GM21737 (cell line): ENCODE measurements around the gene ANXA6.
A peak's percentile ranks its signal among the peaks of the same experiment; 100 is the strongest.

ENCODE experiments used
- ATAC-seq: cut with Tn5 transposase; IDR thresholded peaks from one replicate; pipeline ENCODE4 v1.9.1; 2021; ENCODE audit warnings: mild to moderate bottlenecking, moderate library complexity; ENCODE audit not compliant: unreplicated experiment

The ANXA6 gene

DNA sequence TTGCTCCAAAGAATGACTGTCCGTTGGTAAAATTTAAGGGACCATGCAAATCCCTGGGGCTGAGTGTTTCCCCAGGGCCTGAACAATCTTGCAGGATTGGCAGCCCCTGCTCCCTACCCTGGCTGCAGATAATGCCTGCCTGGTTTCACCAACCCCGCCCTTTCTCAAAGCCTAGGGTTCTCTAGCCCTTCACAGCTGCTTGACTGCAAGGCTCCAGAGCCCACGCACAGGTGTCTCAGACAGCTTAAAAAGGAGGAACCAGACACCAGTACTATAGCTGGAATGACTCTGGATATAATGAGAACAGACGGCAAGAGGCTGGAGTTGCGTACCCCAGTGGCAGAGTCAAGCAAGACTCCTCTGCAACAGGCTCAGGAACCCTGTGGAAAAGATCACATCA is 51.5 kb downstream of the ANXA6 start:
- no peak for ATAC-seq

DNA sequence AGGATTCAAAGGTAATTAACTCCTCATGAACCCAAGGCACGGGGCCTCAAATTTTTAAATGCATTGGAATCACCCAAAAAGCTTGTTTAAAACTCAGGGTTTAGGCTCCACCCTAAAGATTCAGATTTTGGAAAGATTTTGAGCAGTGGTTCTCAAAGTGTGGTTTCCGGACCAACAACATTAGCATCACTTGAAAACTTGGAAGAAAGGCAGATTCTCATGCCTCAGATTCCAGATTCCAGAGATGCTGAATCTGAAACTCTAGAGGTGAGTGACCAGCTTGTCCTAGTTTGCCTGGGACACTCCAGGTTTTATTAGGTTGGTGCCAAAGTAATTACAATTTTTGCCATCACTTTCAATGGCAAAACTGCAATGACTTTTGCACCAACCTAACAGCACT is 52.0 kb downstream of the ANXA6 start:
- ATAC-seq = no peak

DNA sequence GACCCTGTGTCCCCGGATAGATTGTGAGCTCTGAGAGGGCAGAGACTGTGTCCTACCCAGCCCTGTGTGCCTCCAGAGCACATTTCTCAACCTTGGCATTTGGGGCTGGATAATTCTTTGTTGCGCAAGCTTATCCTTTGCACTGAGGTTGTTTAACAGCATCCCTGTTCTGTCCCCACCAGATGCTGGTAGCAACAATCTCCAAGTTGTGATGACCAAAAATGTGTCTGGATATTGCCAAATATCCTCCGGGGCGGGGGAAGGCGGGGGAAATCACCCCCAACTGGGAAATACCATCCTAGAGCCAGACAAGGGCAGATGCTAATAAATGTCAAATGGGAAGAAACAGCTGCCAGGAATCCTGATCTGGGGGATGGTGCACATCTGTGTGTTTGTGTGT is 52.8 kb downstream of the ANXA6 start:
- no peak for ATAC-seq

DNA sequence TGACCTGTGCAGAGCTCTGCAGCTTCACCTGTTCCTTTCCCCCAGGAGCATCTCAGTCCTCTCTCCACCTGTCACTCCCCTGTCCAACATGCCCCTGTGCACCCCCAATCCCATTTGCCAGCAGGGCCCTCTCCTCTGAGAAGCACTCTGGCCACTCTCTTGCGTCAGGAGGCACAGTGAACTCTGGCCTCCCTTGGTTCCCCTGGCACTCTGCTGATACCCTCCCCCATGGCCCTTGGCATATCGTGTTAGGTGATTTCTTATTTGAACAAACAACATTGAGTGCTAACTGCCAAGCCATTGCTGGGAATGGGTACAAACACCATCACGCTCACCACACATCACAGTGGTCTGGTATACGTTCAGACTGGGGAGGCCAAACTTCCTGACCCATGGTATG is 55.8 kb downstream of the ANXA6 start:
- no peak for ATAC-seq

DNA sequence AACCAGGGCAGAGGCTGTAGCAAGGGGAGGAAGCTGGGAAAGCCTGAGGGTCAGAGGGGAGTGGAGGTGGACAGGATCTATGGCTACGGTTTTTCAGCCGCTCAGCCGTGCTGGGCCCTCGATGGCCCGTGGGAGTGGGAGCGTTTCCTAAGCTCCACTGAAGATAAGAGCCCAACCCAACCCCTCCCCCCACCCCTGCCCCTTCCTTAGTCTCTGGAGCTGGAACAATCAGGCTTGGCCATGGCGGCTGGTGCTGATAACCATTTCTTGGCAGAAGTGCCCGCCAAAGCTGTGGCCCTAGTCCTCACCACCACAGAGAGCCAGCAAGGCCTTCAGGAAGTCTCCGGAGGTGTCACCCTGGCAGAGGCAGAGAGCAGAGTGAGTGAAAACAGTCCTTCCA is 56.4 kb downstream of the ANXA6 start:
- ATAC-seq = no peak

DNA sequence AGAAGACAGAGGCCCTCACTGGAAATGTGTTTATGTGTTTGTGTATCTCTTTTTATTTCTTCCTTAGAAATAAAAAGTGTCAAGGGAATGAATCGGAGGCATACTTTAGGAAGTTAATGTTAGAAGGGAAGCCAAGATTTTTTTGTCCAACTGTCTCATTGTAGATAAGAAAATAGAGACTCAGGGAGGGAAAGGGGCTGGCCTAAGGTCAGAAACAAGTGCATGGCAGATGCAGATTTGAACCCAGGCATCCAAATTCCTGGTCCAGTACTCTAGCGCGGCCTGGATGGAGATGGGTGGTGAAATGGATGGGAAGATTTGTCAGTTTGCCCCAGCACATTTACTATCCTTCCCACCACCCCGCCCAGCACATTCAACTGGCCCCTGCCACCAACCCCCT is 56.9 kb downstream of the ANXA6 start:
- ATAC-seq = no peak

DNA sequence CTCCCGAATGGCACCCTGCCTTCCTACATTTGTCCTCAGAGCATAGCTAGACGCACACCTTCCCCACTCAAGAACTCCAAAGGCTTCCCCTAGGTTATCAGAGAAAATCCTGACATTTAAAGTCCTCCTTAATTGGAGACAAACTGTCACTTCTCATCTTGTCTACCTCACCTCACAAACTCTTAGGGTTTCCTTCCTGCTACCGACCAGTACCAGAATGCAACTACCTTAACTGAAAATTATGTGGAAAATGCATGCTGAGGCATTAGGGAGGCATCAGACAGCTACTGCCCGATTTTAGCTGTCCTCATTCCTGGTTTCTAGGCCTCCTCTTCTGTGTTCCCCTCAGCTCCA is 58.8 kb downstream of the ANXA6 start:
- no peak for ATAC-seq

DNA sequence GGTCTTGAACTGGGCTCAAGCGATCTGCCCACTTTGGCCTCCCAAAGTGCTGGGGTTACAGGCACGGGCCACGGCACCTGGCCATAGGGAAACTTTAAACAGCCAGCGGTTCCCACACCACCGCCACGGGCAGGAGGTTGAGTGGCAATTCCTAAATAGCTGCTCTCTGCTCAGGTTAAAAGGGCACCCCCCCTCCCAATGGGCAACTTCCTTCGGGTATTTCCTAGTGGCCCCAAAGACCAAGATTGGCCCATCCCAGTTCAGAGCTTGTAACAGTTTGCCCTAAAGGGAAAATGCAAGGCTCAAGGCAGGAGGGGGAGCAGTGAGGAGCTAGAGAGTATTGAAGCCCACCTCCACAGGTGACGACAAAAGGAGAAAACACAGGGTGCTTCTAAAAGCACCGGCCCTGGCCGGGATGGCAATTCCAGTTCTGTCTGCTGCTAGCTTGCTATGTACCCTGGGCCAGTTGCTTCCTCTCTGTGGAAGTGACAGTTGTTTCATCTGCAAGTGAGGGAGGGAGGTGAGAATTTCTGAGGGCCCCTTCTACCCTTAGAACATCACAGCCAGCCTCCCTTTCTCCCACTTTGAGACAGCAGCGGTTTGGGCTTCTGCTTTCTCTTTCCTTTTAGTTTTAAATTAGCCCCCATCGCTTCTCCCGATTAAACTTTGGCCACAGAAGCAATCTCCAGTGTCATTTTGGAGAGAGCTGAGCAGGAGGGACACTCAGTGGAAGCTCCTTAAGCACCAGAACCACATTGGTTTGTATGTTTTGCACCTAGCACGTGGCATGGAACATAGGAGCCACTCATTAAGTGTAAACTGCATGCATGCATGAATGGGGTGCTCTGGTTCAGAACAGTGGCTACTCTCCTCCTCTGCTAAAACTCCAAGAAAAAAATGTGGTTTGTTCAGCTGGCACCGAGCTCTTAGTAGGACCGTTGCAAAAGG is 59.5 kb downstream of the ANXA6 start:
- peak; percentile 45 for ATAC-seq

DNA sequence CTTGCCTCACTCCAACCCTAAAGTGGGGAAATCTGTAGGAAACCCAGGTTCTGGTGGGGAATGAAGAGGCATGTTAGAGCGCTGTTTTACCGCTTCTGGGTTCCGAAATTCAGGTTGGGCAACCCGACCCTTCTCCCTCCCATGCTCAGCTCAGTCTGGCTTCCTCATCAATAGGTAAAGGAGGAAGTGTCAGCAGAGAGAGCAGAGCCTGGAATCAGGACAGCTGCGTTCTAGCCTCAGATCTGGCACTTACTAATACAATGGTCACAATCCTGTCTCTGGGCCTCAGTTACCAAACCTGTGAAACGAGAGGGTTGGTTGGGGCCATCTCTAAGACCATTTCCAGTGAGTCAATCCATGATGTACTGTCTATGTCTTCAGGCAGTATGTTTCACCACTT is 60.5 kb downstream of the ANXA6 start:
- no peak for ATAC-seq

DNA sequence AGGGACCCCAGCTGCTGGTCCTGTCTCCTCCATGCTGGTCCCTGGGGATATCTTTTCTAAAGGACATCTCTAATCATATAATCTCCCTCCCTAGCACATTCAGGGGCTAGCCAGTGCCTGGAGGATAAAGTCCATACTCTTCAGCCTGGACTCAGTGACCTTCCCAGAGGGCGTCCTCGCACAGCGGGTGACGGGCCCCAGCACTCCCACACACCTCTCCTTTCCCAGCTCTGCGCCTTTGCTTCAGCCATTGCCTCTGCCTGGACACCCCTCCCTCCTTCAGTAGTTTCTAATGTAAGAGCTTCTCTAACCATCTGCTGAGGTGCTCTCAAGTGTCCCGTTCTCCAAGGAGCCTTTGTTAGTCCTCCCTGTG is 61.6 kb downstream of the ANXA6 start:
- ATAC-seq = no peak

DNA sequence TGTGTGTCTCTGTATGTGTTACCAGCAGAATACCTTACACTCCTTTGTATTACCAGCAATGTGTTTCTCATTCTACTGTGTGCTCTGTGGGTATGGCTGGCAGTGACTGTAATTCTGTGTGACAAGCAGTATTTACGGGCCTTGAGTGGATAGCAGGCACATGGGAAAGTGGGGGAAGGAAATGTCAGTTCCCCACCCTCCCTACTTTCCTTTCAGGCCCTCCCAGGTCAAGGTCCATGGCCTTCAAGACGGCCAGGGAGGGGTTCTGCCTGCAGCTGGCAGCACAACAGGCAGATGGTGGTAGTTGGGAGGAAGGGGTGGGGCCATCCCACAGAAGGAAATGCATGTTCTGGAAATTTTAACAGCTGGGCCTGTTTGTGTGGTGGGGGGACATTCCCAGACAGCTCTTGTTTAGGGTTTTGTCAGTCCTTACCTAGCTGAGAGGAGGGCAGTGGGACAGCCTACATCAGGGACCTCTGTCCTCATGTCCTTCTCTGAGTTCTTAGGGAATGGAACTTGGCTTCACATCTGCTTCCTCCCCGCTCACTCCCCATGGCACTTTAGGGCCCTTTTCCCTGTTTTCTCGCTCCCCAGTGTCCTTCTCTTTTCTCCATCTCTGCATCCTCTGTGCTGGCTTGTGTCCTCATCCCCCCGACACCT is 62.1 kb downstream of the ANXA6 start:
- ATAC-seq = no peak

DNA sequence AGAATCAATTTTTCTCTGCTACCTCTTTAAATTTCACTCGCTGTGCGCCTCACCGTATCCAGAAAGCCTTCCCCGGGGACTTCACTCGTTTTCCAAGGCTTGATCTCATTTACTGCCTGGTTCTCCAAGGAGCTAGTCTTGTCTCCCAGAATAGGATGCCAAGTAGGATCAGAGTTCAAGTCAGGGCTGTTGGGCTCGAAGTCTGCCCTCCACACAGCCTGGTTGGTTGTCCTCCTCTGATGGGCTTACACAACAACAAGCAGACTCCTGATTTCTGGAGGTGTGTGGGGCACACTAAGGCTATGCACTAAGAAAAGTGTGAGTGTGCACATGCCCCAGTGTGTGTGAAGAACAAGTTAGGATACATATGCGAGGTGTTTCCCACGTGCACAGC is 62.7 kb downstream of the ANXA6 start:
- ATAC-seq = no peak

DNA sequence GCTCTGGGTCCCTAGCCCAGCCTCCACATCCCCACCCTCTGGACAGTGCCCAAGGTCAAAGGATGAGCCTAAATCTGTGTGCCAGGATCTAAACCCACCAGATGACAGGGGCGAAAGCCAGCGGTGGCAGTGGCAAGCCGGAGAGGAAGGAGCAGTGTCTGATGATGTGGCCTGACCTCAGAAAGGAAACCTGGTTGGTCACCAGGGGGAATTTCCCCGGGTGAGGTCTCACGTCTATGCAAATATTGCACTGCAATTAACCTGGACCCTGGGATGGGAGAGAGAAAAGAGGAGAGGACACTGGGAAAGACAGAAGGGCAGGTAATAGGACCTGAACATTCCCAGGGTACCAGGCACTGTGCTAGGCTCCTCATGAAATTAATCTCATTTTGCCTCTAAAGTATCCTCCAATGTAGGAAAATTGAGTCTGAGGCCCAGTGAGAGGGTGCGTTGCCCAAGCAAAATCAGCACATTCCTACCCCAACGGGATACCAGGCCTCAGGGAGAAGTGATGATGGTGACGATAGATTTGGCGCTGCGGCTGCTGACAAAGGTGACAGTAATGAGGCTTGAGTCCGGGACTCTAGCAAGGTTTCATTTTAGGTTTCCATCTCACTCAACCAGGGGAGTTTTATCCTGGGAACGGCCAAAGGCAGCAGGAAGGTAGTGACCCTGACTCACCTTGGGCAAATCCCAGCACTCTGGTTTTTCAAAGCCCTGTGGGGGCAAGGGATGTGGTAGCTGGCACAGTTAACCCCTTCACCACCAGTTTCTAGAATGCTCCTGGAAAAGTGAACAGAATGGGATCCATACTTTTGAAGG is 63.3 kb downstream of the ANXA6 start:
- peak; percentile 77 for ATAC-seq

DNA sequence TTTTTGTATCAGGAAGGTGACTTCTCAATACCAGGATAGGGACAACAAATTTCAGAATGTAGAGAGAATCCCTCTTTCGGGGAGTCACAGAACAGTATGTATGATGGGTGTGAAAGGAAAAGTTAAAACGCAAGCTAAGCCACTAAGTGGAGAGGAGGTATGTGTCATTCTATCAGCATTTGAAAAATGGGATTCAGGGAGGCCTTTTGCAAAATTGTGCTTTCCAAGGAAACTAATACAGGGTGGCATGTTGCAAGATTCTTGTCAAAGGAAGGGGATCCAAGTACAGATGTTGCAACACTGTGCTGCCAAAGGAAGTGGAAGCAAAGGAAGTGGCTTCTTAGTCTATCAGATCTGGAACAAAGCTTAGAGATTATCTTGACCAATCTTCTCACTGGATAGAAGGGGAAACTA is 64.1 kb downstream of the ANXA6 start:
- peak; percentile 3 for ATAC-seq

DNA sequence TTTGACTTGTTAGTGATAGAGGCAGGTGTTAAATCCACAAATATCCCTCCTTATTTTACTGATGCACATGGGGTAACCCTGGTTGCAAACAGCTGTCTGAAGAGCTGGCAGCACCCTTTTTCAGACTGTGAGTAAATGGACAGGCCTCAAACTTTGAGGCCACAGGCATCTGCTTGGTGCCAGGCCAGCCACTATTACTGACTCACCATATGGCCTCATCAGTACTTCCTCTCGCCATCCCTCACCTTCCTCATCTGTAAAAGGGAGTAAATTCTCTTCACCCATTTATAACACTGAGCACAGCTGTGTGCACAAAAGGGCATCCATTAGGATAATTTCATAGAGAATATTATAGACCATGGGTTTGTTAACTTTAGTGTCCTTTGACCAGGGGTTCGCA is 64.8 kb downstream of the ANXA6 start:
- ATAC-seq = no peak

DNA sequence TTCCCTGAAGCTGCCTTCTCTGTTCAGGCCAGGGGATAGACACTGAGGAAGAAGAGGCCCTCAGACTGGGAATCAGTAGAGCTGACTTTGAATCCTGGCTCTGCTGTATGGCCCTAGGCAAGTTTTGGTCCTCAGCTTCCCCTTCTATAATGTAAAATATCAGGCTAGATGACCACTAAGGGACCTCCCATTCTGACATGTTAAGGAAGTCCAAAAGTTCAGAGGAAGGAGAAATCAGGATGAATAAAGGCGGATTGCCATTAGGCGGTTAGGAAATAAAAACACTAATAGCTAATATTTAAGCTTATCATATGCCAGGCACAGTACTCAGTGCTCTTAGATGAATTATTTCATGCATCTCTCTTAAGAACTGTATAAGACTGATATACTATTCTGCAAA is 67.9 kb downstream of the ANXA6 start:
- ATAC-seq = no peak

DNA sequence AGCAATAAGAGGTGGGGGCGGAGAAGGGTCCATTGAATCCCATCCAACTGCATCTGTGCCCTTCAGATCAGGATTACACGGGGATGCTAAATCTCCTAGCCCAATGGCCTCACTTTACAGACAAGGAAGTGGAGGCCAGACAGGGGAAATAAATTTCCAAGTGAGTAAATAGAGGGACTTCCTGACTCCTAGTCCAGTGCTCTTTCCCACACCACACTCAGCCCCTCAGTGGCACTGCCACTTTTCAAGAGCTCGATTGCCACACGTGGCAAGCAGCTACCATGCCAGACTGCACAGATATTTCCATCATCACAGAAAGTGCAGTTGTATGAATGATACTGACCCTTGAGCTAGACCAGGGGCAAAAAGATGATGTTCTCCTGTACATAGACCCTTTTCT is 68.6 kb downstream of the ANXA6 start:
- ATAC-seq = no peak

DNA sequence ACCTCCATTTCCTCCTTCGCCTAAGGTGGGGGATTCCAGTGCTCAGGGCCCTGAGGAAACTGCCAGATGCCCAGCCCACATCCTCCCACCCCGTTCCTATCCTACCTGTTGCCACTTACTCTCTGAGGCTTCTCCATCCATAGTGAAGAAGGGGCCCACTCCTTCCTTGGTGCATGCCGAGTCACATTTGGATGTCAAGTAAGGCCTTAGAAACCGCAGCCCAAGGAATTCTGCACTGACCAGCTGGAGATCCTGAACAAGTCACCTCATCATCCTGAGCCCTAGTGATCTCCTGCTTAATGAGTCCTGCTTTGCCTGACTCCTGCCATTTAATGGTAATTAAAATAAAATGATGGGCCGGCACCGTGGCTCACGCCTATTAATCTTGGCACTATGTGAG is 70.1 kb downstream of the ANXA6 start:
- ATAC-seq = no peak

DNA sequence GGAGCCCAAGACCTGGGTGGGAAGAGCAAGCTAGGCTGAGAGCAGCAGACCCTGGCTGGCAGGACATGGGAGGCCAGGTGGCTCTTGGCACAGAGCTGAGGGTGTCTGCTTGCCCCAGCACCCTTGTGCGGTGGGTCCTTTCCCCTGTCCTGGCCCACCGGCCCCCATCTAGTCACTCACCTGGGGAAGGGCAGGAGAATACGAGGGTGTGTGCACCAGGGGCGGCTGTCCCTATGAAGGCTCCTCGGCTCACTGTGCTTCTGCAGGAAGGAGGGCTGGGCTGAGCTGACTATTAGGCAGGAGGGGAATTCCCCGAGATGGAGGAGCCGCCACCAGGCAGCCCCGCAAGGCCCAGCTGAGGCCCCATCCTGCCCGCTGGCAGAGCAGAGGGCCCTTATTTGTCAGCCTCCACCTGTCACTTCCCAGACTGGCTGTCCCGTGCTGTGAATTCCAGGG is 70.6 kb downstream of the ANXA6 start:
- ATAC-seq = peak; percentile 58

DNA sequence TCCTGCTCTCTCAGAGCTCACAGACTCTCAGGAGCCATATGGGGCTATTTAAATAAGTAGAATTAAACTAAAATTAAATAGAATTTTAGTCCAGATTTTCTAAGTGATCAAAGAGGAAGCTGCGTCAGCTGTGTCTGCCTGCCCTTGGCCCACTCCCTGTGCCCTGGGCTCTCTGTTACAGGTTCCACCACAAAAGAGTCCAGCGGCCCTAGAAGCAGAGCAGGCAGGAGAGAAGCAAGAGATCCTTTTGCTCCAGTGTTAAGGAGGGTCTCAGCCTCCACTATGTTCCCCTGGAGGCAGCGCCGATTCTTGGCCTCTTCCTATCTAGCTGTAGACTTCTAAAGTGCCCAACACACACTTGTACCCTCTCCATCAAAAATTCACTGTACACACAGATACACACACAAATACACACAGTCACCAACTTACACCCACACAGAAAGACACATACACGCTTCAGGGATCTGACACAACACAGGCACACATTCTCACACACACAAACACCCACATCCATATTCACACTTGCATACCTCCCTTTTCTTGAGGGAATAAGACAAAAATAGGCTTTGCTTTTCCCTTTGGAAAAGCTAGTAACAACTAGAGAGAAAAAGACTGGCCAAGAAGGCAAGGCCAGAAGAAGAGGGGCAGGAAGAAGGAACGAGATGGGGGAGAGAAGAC is 71.2 kb downstream of the ANXA6 start:
- ATAC-seq = no peak

DNA sequence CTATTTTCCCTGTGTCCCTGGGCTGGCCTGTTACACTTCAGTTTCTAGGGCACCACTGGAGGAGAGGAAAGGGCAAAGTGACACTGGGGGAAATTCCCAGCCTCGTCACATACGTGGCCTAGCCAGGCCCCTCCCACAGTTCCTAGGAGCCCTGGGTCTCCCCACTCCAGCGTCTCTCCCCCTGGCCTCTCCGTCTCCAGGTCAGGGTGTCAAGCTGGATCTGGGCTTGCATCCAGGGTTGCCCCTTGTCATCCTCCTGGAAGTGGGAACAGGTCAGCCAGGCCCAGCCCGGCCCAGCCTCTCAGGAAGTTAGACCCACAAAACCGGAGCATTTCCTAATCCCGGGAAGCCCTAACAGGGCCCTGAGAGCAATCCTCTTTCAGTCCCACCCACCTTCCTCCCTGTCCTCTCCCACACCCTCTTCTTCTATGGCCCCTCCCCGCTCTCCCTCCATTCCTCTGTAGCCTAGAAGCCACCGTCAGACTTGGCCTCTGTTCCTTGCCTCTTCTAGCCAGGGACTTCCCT is 72.0 kb downstream of the ANXA6 start:
- ATAC-seq = peak; percentile 18
